GM18517 (cell line): Measurements from ENCODE around the gene B4GALNT4.
"Not testable (repeated sequence)": the region's sequence is repeated elsewhere in the genome, so short reads cannot be mapped to it uniquely, and the experiment has no call there.

ENCODE experiments used
- ATAC-seq: cut with Tn5 transposase; IDR thresholded peaks from one replicate; pipeline ENCODE4 v1.9.1; 2021; ENCODE audit warnings: mild to moderate bottlenecking, moderate library complexity; ENCODE audit not compliant: unreplicated experiment

Gene B4GALNT4

DNA sequence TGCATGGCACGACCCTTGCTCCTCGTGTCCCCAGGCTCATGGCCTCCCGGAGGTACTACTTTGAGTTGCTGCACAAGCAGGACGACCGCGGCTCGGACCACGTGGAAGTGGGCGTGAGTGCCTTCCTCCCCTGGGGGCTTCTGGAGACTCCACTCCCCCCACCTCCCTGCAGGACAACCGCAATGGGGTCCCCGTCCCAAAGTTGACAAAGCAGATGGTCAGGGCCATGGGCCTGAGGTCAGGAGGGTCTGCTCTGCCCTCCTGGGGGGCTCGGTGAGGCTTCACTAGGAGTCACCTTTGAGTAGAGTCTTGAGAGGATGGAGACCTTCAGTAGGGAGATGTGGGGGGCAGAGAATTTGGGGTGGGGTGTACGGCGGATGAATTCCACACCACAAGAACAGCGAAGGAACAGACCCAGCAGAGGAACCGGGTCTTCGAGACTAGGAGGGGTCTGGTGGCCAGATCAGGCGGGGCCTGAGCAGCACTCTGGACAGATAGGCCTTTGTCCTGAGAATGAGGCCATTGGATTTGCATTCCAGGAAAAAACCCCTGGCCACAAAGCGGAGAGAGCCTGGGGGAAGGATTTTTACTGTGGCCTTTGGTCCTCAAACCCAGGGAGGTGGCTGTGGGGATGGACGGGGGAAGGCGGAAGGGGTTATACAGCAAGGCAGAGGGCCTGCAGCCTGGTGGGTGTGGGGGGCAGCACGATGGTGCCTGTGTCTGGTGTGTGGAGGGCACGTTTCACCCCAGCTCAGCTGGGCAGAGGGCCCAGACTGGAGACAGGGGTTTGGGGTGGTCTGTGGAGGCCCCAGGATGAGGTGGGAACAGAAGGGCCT, 4.6 kb downstream of the B4GALNT4 start:
- no peak for ATAC-seq

DNA sequence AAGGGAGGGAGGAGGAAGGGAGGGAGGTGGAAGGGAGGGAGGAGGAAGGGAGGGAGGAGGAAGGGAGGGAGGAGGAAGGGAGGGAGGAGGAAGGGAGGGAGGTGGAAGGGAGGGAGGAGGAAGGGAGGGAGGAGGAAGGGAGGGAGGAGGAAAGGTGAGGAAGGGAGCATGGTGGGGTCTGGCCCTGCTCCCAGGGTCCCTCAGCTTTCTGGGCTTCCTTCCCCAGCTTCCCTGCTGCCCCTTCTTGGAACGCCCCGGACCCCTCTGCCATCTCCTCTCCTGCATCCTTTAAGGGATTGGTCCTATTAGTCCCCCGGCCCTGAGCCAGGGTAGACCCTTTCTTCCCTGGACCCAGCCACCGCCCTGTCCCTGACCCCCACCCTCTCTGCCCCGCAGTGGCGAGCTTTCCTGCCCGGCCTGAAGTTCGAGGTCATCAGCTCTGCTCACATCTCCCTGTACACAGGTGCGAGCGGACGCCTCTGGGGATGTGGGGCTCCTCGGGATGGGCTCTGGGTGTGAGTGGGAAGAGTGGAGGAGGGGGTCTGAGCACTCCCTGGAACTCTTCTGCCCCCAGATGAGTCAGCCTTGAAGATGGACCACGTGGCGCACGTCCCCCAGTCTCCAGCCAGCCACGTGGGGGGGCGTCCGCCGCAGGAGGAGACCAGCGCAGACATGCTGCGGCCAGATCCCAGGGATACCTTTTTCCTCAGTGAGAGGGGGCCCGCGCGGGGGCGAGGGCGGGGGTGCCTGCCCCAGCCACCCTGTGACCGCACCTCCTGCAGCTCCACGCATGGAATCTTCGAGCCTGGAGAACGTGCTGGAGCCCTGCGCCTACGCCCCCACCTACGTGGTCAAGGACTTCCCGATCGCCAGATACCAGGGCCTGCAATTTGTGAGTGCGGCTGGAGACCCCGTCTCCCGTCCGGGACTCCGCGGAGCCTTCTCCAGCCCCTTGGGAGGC, 6.0 kb downstream of the B4GALNT4 start:
- ATAC-seq, result no peak

DNA sequence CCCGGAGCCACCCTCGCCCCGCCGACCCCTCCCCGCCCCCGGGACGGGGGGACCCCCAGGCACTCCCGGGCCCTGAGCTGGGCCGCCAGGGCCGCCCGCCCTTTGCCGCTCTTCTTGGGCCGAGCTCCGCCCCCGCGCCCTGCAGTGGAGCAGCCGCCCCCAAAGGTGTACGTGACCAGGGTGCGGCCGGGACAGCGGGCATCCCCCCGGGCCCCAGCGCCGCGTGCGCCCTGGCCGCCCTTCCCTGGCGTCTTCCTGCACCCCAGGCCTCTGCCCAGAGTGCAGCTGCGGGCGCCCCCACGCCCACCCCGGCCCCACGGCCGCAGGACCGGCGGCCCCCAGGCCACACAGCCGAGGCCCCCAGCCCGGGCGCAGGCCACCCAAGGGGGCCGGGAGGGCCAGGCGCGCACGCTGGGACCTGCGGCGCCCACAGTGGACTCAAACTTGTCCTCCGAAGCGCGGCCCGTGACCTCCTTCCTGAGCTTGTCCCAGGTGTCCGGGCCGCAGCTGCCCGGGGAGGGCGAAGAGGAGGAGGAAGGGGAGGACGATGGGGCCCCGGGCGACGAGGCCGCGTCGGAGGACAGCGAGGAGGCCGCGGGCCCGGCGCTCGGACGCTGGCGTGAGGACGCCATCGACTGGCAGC, 7.4 kb downstream of the B4GALNT4 start:
- no peak for ATAC-seq

DNA sequence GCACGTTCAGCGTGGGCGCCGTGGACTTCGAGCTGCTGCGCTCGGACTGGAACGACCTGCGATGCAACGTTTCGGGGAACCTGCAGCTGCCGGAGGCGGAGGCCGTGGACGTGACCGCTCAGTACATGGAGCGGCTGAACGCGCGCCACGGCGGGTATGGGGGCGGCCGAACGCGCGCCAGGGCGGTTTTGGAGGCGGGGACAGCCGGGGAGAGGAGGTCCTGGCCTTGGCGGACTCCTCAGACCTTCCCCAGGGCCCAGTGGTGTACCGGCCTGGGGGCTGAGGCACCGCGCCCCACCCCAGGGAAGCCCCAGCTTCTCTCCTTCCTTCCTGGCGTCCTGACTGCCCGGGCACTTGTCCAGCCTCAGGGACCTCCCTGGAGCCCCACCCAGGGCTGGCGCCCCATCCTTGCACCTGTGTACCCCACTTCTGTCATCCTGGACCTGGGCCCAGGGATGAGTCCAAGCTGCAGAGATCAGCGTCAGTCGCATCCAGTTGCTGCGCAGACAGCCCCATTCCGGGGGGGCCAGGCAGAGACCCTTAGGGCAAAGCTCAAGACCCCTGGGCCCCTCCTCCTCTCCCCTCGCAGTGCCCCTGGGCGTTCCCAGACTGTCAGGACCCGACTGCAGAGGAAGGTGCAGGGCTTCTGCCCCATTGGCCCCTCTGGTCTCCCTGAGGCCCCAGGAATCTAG, 8.0 kb downstream of the B4GALNT4 start:
- ATAC-seq, result no peak

DNA sequence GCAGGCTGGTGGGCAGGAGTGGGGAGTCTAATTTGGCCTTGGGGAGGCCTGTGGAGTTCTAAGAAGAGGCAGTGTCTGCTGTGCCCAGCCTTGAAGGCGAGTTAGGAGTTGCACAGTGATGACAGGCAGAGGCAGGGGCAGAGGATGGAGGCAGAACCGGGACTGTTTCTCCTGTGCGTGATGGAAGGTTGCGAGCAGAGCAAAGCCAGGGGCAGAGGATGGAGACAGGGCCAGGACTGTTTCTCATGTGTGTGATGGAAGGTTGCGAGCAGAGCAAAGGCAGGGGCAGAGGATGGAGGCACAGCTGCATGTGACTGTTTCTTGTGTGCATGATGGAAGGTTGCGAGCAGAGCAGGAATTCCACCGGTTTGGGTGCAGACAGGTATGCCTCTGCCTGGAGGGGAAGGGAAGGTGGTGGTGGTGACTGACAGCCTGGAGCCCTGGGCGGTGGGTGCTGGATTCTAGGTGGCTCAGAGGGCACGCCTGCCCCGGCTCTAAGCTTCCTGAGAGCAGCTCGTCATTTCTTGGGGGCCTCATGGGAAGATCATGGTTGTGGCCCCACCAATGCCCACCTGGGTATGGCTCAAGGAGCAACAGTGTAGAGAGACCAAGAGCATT, 8.7 kb downstream of the B4GALNT4 start:
- no peak for ATAC-seq

DNA sequence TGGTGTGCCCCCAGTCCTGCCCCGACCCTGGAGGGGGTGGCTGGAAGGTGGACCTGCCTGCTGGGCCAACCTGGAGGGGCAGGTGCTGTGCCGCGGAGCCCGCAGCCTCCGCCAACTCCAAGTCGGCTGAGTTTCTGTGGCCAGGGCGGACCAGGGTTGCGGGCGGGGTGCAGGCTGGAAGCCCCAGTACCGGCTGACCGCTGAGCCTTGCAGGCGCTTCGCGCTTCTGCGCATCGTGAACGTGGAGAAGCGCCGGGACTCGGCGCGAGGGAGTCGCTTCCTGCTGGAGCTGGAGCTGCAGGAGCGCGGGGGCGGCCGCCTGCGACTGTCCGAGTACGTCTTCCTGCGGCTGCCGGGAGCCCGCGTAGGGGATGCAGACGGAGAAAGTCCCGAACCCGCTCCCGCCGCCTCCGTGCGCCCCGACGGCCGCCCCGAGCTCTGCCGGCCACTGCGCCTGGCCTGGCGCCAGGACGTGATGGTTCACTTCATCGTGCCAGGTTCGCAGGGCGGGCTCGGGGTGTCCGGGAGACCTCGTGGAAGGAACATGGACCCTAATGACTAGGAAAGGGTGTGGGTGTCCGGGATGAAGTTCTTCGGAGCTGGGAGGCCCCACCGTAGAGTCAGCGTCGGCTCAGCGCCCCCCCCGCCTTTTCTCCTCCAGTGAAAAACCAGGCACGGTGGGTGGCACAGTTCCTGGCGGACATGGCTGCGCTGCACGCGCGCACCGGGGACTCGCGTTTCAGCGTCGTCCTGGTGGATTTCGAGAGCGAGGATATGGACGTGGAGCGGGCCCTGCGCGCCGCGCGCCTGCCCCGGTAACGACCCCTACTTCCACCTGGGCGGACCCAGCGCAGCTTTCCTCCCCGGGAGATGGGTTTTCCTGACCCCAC, 10.2 kb downstream of the B4GALNT4 start:
- ATAC-seq, result no peak

DNA sequence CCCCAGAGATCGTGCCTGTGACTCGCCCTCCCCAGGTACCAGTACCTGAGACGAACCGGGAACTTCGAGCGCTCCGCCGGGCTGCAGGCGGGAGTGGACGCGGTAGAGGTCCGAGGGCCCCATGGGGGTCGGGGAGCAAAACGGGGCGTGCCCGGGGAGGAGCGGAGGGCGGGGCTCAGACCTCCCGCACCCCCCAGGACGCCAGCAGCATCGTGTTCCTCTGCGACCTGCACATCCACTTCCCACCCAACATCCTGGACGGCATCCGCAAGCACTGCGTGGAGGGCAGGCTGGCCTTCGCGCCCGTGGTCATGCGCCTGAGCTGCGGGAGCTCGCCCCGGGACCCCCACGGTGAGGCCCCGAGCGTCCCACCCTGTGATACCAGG, 10.8 kb downstream of the B4GALNT4 start:
- no peak for ATAC-seq

DNA sequence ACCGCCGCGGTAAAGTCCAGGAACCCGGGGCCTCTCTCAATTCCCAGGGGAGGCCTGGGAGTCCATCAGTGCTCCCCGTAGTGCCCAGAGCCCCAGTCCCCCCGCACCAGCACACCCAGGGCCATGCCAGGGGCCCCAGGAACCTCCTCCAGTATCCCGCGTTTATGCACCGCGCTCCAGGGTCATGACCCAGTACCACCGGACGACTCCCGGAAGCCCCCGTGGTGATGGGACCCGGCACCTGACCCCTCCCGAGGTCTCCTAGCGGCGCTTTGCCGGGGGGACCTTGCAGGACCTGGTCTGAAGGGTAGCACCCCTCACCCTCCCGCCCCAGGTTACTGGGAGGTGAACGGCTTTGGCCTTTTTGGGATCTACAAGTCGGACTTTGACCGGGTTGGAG, 11.2 kb downstream of the B4GALNT4 start:
- no peak for ATAC-seq

DNA sequence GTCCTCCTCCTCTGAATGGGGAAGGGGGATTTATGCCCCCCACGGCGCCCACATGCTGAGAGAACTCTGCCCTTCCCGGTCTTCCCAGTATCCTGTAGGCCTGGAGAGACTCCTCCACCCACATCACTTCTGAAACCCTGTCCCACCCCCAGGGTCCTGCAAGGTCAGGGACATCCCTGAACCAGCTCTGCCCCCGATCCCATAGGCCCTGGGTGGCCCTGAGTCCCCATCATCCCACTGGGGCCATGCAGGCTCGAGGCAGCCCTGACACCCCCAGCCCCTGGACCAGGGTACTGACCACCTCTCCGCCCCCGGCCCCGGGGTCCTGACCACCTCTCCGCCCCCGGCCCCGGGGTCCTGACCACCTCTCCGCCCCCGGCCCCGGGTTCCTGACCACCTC, 11.7 kb downstream of the B4GALNT4 start:
- no peak for ATAC-seq

DNA sequence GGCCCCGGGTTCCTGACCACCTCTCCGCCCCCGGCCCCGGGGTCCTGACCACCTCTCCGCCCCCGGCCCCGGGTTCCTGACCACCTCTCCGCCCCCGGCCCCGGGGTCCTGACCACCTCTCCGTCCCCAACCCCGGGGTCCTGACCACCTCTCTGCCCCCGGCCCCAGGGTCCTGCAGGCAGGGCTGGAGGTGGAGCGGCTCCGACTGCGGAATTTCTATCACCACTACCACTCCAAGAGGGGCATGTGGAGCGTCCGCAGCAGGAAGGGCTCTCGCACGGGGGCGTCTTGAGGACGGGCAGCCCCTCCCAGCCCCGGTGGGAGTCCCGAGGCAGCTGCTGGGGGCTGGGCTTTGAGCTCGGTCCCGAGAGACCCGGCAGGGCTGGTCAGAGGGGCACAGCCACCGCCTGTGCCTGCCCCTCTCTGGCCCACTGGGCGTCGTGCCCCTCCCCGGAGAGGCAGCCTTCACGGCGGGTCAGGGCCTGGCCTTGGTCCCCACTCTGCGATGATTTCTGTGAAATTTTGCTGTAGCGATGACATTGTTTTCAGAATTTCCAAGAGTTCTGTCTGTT, 12.3 kb downstream of the B4GALNT4 start:
- ATAC-seq, result no peak

DNA sequence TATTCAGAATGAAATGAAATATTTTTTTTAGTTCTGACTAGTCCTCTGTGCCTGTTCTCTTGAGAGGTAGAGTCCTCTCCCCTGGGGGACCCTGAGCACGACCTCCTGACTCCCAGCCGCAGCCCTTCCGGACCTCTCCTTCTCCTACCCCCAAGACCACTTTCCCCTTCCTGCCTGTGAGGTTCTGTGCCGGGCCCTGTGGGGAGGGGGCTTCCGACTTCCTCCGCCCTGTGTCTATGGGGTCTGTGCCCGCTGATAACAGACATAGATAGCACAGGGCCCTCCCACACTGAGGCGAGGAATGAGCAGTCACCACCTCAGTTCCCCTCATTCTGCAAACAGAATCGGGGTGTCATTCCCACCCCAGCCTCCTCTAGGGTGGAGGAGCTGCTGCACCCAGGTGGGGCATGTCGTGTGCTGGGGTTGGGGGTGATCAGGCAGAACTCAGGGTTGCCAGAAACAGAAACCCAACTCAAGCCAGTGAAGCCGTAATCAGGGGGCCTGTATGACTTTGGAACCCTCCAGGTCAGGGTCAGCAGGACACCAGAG, 12.9 kb downstream of the B4GALNT4 start:
- no peak for ATAC-seq

DNA sequence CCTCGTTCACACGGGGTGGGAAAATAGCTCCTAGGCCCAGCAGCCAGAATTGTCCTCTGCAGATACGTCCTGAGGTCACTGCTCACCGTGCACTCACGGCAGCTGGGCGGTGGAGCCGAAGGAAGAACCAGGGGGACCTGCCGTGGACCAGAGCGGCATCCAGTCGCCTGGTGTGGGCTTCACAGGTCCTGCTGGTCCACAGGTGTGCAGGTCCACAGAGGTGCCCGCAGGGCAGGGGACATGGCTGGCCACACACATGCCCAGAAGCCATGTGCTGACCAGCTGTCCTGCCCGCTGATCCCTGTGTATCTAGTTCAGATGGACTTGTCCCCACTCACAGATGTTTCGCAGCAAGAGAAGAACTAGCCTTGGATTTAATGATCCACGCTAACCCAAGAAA, 14.1 kb downstream of the B4GALNT4 start:
- no peak for ATAC-seq

DNA sequence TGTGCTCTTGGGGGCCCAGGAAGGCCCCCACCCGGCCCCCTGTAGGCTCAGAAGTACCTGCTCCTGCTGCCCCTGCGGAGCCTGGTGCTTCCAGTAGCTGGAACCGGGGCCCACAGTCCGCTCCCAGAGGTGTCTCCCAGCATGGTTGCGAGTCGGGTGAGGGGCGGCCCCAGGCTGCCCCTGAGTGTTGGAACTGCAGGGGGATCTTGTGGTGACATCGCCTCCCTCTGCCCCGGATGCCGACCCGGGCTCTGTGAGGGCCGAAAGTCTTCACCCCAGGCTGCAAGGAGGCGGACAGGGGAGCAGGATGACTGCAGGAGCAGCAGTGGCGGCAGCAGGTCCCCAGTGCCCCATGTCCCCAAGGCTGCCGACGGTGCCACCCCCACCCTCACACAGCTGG, 15.2 kb downstream of the B4GALNT4 start:
- ATAC-seq, result no peak

DNA sequence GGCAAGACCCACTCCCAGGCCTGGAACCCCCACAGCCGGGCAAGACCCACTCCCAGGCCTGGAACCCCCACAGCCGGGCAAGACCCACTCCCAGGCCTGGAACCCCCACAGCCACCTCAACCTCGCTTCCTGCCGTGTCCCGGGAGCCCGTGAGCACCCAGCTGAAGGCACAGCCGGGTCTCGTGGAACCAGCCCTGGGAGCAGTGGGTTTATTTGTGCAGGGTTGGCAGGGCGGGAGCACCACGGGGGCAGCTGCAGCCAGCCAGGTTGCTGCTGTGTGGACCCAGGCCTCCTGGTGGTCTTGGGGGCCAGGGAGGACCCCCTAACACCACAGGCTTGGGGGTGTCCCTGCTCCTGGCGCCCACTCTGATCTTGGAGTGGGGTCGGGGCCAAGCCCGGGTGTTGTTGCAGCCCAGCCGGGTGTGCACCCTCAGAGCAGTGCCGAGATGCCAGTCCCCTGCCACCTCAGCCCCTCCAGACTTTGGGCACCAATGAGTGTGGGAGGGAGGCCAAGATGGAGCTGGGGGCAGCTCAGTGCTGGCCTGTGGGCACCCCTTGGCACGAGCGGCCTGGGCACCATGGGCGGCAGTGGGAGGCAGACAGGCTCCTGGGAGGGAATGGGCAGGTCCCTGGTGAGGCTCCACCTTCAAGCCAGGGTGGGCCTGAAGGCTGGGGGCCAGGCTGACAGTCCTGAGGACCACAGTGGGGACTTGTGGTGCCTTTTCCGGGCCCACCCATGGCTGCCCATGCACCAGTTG, 16.5 kb downstream of the B4GALNT4 start:
- ATAC-seq, result no peak

DNA sequence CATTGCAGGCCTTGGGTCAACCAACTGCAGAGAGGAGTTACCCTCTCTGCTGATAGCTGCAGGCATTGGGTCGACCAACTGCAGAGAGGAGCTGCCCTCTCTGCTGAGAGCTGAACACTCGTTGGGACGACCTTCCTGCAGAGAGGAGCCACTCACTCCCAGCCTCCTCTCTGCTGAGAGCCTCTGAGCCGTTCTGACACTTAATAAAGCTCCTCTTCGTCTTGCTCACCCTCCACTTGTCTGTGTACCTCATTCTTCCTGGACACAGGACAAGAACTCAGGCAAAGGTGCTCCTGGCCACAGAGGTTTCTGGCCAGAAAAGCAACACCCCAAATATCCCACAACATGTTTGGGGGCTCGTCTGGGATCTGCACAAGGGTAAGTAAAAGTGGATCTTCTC, 17.2 kb downstream of the B4GALNT4 start:
- no peak for ATAC-seq

DNA sequence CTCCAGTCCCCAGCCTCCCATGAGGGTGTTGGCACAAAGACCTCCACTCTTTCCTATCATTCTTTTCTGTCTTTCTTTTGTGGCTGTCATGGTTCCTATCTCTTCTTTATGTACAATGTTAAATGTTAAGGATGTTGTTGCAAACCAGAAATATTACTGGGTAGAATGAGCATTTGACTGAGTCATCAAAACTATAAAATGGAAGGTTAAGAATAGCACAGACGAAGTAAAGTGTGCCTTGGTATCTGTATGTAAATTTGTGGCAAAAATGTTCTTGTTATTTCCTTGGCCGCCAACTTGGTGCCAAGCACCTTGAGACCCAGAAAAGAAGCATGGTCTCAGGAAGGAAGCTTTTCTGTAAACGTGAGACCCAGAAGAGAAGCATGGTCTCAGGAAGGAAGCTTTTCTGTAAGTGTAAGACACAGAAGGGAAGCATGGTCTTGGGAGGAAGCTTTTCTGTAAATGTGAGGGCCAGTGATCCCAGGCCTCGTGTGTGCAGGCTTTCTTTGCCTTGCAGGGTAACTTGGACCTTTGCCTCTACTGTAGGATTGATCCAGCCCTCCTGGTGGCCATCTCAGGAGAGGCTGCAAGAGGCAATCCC, 18.0 kb downstream of the B4GALNT4 start:
- no peak for ATAC-seq

DNA sequence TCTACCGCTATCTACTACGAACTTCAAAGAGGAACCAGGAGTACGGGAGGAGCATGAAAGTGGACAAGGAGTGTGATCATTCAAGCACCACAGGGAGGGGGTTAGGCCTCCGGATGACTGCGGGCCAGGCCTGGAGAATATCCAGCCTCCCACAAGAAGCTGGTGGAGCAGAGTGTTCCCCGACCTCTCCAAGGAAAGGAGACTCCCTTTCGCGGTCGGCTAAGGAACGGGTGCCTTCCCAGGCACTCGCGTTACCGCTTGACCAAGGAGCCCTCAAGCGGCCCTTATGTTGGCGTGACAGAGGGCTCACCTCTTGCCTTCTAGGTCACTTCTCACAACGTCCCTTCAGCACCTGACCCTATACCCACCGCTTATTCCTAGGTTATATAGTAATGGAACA, 20.1 kb downstream of the B4GALNT4 start:
- ATAC-seq, result not testable (repeated sequence)

DNA sequence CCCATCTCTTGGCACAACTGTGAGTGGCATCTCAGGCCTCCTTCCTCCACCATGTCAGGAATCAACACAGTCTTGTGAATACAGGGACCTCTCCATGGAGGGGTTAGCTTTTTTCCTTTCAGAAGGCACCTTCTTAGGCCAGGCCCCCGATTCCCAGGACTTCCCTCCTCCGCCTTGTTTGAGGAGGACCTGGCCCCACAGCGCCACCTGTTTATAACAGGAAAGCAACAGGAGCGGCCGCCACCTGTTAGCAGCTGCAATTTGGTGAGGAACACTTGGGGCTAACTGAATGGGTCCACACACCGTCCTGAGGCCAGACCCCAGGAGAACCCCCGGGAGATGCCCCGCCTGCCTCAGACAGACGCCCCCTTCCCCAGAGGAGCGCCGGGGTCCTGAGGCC, 20.9 kb downstream of the B4GALNT4 start:
- ATAC-seq, result no peak
